AG10803 (cell line): ENCODE measurements around the gene CNTNAP2.

Source experiments
- DNase-seq: peaks from one replicate; pipeline ENCODE4 v3.0.0; 2010; ENCODE audit warnings: low read depth
- H3K4me3 ChIP-seq: 2 replicates; pipeline ENCODE4 v1.5.1; 2011; ENCODE audit warnings: mild to moderate bottlenecking, low read length, control low read depth
- CTCF ChIP-seq: conservative IDR thresholded peaks from 2 replicates; pipeline ENCODE4 v1.5.1; 2011; ENCODE audit warnings: mild to moderate bottlenecking, low read length, control low read depth, inconsistent platforms

Gene CNTNAP2

DNA sequence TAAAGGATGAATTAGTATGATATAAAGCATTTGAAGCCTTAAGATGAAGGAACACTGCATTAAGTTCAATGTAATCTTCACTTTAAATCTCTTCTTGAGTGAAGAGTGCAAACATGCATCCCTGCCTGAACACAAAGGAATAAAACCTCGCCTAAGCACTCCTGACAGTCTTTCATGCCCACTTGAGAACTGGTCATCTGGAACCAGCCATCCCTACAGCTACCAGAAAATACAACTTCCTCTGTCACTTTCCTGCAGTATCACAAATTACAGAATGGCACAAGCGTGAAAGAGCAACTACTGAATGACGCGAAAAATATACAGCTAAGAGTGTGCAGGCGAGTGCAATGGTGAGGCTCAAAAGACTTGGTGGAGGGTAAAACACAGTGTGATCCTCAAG is 1079.9 kb downstream of the CNTNAP2 start:
- no peak for TF ChIP-seq CTCF
- H3K4me3 ChIP-seq = no peak overlapping the region
- DNase-seq = no peak

DNA sequence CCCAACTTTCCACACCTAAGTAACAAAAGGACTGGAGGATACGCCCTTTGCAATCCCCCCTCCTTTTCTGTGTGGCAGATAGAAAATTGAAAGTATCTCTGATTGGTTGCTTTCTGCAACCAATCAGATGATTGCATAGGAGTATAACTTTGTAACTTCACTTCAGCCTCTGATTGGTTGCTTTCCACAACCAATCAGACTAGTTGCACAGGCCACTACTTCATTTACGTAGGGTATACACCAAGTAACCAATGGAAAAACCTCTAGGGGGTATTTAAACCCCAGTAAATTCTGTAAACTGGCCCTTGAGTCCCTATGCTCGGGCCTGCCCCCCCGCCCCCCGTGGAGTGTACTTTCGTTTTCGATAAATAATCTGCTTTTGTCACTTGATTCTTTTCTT is 1080.4 kb downstream of the CNTNAP2 start:
- peak overlapping the region; percentile 2; the same call in 1 of the 2 replicates for H3K4me3 ChIP-seq
- peak; percentile 24 for DNase-seq
- TF ChIP-seq CTCF = no peak

DNA sequence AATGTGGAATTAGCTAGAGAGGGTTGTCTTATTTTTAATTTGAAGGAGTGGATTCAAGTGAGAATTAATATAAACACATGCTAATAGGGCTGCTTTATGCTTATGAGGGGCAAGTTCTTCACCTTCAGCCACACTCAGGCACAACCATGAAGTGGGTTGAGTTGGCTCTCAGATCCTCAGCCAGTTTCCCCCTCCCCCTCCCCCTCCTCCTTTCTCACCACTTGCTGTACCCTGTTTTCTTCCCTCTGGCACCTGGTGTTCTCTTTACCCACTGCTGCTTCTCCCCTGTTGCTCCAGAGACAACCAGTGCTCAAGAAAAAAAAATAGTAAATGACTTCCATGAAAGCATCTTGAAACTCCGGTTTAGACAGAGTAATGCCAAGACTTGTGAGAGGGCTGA is 1083.3 kb downstream of the CNTNAP2 start:
- H3K4me3 ChIP-seq = no peak overlapping the region
- no peak for DNase-seq

GRCh38 chr7:147207988-147208387 is 1091.4 kb downstream of the CNTNAP2 start:
- TF ChIP-seq CTCF = no peak
- DNase-seq = no peak
- H3K4me3 ChIP-seq = no peak overlapping the region

More for the DNA sequence above, 1083.3 kb downstream of the CNTNAP2 start:
- TF ChIP-seq CTCF = no peak

DNA sequence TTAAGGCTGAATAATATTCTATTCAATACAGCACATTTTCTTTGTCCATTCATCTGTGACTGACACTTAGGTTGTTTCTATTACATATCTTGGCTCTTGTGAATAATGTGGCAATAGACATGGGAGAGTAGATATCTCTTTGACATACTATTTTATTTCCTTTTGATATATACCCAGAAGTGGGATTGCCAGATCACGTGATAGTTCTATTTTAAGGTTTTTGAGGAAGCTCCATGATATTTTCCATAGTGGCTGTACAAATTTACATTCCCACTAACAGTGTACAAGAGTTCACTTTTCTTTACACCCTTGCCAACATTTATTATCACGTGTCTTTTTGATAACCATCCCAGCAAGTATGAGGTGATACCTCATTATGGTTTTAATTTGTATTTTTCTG is 1114.7 kb downstream of the CNTNAP2 start:
- no peak for DNase-seq
- TF ChIP-seq CTCF = no peak
- no peak overlapping the region for H3K4me3 ChIP-seq

- no peak for DNase-seq
- H3K4me3 ChIP-seq = no peak overlapping the region
- no peak for TF ChIP-seq CTCF
These were observed 1119.2 kb downstream of the CNTNAP2 start for GRCh38 chr7:147235645-147236382.

DNA sequence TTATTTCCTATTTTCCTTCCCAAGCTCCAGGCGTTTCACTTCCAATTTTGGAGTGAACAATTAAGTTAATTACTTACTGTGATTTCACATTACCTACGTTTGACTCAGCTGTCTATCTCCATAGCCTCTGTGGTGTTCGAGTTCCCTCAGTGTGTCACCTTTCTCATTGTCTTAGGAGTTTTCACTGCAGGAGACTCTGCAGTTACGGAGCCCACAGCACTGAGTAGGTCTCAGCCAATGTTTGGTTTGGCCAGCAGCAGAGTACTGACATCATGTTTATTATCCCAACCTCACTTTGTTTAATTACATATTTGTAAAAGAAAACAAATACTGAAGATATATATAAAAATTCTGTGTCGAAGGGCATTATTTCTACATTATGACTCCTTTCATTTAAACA is 1123.9 kb downstream of the CNTNAP2 start:
- no peak for DNase-seq
- no peak overlapping the region for H3K4me3 ChIP-seq
- TF ChIP-seq CTCF = no peak
